Stimulated activated CD4-positive, alpha-beta T cell treated with anti-CD3 and anti-CD28 coated beads, TNF-alpha, amount 100 ng/mL, for 48 hours (primary cell): ENCODE data around the gene GRK3.

Experiments used
- DNase-seq, 3 donors: peaks; one replicate each; pipeline ENCODE4 v3.0.0-alpha.2; 2020; ENCODE audit warnings: low read depth in 3 of 3

The GRK3 gene

DNA sequence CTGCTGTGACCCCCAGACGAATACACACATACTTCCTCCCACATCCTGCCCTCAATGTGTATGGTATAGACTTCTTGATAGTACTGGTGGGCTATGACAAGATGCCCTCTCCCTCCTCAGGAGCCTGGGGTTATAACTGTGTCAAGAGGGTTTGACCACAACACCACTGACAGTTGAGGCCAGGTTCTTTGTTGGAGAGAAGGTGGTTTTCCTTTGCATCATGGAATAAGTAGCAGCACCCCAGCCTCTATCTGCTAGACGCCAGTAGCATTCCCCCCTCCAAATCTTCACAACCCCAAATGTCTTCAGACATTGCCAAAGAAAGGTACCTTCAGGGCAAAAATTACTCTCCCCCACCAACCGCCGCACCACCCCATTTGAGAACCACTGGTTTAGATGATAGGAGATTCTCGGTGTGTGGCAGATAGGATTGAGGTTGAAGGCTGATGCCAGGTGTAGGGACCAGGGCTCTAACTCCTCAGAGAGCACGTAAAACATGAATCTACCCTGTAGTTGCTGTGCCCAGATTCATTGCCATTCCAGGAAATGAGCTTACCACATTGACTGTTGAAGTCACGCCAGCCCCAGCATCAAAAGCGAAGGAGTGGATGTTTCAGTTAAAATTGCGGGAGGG is 172.0 kb downstream of the GRK3 start:
- DNase-seq: peak in 1 of 3 donors; percentile 27

DNA sequence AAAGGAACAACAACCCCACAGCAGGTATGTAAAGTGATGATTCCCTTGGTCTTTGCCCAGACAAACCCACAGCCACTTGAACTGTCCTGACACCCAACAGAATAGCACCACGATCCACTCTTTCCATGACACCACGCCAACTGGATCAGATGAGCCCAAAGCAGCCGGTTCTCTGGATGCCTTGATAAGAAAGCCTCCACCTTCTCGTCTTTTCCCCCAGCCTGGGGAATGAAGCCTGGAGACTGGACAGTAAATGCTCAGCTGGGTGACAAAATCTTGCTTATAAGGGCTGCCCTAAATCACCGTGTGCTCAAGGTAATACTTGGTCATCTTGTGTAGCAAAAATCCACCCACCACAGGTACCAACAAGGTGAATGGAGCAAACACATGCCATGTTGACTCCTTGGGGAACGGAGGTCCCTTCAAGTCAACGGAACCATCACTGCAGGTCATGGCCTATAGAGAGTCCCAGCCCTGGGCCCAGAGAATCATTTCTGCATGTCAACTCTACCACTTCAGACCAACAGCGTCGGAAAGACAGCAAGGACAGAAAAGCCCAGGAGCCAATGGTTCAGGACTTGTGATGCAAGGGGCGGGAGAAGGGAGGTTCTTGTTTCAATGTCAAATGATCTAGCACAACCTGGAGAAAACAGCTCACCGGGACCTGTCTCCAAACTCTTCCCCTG is 175.3 kb downstream of the GRK3 start:
- DNase-seq: no peak

DNA sequence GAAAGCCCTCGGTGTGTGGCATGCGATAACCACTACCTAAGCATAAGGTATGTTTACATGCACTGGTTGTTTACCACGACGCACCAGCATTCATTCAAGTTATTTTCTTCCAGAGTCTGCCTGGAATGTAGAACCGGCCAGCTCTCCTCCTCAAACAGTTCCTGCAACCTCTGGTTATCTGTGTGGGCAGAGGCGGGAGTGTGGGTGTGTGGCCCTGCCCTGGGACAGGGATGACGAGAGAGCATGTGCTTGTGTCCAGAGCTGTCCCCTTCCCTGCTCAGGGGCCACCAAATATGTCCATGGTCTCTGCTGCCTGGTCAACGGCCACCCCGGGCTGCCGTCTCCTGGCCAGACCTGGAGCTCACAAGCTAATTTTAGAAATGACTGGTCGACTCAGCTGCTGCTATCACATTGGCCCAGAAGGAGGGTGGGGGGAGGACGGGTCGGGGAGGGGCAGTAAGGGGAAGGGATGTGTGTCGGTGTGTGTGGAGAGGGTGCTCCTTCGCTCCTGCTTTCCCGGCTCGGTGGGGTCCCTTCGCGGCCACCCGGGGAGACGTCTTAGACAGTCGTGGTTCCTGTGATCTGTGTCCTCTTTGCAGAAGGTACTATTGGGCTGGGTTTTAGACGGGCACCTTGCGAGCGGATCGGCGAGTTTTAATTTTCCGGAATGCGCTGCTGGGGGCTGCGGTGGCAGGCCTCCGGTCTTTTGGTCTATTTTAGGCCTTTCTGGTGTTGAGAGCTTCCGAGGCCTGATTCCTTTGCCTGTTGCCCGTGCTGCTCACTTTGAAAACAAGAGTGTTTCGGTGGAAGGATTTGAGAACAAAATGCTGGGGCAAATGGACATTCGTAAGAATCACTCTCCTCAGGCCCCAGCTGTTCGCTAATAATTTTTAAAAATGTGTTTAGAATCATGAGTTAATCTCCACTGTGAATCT is 177.5 kb downstream of the GRK3 start, which contains the start of gene MYO18B:
MYO18B (plus strand) TSS at position 497 of the 935 bp plus-strand sequence. CDS start 18,905 bp downstream, outside the sequence.
- DNase-seq: no peak

DNA sequence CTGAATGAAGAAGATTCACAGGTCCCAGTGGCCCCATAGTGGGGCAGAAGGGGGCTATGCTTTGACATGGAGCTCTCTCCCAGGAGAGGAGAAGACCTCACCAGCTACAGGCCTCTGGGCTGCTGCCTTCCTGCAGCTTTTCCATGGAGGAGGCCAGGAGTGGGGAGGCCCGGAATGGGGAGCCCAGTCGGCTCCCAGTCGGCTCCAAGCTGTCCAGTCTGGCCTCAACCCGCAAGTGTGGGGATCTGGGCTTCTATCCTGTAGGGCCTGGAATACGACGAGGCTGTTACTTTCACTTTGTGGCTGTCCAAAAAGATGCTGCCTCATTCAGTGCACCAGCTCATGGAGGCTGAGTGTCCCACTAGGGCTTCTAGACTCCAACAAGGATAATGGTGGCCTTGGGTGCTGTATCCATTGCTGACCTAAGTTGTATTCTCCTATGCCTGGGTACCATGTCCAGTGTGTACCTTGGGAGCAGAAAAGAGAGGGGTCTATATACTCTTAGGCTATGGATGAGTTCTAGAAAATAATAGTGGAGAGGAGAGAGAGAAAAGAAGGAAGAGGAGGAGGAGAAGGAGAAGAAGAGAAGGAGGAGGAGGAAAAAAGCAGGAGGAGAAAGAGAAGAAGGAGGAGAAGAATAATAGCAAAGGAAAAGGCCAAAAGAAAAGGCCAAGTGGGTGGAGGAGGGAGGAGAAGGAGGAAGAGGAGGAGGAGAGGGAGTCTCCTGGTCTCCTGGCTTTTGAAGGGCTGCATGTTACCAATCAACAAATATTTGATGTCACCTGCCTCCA is 178.6 kb downstream of the GRK3 start:
- no peak for DNase-seq

DNA sequence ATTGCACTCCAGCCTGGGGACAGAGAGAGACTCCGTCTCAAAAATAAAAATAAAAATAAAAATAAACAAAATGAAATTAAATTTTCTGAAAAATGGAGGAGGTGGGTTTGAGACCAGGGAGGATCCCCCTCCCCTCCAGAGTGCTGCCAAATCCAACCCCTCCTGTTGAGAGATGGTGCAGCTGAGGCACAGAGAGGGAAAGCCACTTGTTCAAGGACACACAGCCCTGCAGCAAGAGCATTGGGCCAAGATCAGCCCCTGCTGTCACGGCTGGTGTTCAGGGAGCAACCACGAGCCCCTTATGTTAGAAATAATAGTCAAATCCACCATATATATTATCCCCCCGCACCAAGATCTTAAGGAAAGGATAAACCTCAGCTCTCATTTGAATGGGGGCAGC is 180.2 kb downstream of the GRK3 start:
- DNase-seq: no peak

DNA sequence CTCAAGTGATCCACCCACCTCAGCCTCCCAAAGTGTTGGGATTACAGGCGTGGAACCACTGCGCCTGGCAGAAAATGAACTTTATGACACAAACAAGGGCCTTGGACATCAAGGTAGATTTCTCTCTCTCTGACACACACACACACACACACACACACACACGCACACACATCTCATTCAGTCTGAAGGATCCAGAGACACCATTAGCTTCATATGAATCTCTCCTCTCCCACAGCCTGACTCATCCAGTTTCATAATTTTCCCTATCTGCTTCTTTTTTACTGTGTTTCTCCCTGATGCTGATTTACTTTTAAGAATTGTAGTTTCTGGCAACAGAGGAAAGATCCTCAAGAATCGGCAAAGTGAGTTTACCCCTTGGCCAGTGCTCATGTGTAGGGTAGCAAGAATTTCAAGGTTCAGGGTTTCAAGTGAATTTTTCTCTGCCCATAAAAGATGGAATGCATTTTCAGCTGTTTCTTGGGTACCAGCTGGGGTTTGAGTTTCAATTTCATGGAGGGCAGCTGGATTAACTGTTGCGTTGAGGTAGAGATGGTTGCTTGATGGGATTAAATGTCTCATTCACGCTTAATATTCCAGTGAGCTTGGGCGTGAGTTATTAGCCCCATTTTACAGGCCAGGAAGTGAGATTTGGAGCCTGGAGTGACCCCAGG is 181.0 kb downstream of the GRK3 start:
- DNase-seq: no peak

DNA sequence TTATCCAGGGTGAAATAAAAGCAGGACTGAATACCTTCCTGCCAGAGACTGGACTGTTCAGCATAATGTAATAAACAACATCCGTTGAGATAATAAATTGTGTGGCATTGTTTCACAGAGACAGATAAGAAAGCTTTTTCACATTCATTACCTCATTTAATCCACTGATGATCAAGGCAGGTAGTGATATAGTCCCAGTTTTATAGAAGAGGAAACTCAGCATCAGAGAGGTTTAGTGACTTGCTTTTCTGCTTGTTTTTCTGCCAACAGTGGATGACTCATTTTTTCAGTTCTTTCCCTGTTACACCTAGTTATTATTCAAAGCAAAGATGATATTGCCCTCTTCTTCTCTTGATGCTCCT is 181.5 kb downstream of the GRK3 start:
- DNase-seq: no peak

DNA sequence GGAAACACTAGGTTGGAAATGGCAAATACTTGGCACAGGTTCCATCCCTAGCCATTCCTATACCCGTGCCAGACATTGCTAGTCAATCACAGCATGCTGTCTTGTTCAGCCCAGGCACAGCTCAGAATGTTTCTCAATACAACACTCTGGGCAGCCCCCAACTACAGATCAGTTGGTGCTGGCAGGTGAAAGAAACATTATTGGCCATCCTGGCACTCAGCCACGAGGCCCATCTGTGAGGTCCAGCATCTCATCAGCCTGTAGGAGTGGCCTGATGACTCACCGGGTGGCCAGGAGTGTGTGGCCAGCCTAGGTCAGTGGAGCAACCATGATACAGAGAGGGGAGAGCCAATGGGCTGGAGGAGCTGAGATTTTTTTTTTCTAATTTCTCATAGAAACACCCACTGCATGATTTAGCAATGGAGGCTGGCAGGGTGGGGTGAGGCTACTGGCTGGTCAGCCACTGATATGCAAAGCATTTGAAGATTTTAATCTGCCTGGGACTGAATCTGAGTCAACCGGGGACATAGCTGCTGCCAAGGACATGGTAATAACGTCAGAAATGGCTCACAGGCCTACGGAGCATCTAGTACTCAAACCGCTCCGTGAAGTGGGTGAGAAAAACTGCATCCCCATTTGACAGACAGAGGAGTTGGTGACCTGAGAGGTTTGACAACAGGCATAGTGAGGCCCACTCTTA is 182.9 kb downstream of the GRK3 start:
- DNase-seq: no peak

DNA sequence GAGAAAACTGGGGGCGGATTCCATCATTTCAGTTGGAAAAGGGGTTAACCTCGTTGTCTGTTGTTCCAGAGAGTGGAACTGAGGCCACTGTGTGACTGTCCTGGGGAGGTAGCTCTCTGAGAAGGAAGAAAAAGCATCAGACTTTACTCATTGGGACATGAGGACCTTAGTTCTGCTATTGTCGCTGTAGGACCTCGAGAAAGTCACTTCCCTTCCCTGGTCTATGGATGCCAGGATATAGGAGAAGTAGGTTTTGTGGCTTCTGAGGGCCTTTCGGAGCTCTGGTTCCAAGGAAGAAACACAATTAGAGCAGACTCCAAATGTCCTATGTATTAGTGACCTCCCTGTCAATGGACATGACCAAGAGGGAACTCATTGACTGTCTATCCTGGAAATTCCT is 183.7 kb downstream of the GRK3 start:
- no peak for DNase-seq

DNA sequence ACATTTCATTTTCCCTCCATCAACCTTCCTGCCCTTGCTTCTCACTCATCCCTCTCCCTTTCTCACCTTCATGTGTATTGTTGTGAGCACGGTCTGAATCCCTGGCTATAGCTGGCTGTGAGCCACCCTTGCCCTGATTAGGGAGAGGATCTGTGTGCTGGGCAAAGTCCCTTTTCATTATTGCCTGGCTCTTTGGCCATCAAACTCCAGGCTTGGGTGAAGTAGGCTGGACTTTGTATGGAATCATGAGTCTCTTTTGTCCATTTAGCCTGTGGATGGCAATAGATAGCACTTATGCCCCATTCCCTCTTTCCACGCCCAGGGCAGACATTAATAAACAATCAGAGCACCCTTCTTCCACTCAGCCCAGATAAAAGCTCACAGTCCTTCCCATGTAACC is 184.2 kb downstream of the GRK3 start:
- no peak for DNase-seq

DNA sequence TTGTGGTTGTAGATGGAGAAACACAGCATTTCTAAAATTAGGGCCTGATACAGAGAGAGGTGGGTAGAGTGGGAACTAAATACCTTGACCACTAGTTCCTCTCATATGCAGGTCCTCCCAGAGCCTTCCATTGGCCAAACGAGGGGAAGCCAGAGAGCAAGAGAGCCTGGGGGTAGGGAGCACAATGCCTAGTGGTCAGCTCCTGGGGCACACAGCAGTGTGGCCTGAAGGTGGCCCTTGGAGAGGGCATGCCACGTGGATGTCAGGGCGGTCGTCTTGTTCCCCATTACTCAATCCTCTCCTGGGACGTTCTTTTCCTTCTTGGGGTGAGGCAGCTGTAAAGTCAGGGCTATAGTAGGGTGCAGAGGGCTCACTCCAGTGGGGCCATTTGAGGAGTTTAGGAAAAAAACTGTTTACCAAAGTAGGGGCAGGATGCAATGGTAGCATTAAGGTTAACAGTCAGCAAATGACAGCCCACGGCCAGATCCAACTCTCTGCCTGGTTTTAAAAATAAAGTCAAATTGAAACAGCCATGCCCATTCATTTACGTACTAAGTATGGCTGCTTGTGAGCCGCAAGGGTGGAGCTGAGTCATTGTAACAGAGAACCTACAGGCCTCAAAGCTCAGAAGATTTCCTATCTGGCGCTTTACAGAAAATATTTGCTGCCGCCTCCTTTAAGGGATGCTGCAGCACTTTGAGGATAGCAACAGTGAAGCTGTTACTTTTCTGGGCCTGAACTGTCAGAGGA is 185.1 kb downstream of the GRK3 start:
- DNase-seq: peak in 2 of 3 donors; percentile 21 to 45

DNA sequence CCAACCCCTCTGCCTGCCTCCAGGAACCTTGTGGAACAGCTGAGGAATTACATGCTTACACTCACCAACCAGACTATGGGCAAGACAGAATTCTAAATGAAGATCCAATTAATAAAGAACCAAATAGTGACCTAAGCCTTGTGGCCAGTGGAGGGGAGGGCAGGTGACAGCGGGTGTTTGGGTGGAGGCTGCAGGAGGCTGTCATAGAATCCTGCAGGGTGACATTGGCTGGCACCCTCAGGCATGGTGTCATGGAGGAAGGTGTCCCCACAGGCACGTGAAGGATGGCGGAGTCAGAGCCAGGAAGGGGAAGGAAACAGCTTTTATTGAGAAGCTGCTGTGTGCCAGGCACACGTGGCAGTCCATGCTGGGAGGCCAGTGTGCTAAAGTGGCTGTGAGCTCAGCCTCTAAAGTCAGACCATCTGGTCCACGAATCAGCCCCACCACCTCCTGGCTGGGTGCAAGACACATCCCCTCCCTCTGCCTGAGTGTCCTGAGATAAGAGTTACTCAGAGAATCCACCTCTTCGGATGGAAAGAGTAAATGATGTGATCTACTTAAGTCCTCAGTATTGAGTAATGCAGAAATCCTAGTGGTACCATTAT is 186.2 kb downstream of the GRK3 start:
- no peak for DNase-seq

DNA sequence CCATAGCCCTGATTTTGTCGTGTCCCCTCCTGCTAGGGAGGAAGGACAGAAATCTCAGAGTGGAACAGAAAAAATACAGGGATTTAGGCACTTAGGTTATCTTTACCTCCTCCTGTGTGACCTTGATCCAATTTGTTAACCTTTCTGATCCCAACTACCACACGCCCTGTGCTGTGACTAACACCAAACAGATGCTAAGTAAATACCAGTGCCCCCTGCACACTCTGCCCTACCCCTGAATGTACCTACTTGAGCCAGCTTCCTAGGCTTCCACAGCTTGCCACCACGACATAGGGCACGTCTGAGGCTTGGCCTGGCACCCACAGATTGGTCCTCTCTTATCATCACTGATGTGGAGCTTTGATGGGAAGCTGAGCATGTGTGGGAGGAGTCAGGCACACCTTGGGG is 186.7 kb downstream of the GRK3 start:
- DNase-seq: no peak

DNA sequence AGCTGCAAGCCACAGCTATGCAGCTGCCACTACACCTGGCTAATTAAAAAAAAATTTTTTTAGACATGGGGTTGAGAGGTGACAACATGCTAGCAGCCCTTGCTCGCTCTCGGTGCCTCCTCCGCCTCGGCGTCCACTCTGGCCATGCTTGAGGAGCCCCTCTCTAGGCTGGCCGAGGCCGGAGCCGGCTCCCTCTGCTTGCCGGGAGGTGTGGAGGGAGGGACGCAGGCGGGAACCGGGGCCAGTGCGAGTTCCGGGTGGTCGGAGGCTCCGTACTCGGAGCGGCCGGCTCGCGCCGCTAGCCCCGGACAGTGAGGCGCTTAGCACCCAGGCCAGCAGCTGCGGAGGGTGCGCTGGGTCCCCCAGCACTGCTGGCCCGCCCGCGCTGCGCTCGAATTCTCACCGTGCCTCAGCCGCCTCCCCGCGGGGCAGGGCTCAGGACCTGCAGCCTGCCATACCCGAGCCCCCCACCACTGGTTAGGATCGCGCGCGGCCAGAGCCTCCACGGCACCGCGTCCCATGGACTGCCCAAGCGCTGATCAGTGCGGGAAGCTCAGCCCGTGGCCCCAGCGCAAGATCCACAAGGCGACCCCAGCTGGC is 188.2 kb downstream of the GRK3 start:
- no peak for DNase-seq

DNA sequence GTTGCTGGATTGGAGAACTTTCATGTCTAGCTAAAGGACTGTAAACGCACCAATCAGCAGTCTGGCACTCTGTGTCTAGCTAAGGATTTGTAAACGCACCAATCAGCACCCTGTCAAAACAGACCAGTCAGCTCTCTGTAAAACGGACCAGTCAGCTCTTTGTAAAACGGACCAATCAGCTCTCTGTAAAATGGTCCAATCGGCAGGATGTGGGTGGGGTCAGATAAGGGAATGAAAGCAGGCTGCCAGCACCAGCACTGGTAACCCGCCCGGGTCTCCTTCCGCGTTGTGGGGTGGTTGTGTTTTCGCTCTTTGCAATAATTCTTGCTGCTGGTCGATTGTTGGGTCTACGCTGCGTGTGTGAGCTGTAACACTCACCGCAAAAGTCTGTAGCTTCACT is 188.8 kb downstream of the GRK3 start:
- DNase-seq: no peak

DNA sequence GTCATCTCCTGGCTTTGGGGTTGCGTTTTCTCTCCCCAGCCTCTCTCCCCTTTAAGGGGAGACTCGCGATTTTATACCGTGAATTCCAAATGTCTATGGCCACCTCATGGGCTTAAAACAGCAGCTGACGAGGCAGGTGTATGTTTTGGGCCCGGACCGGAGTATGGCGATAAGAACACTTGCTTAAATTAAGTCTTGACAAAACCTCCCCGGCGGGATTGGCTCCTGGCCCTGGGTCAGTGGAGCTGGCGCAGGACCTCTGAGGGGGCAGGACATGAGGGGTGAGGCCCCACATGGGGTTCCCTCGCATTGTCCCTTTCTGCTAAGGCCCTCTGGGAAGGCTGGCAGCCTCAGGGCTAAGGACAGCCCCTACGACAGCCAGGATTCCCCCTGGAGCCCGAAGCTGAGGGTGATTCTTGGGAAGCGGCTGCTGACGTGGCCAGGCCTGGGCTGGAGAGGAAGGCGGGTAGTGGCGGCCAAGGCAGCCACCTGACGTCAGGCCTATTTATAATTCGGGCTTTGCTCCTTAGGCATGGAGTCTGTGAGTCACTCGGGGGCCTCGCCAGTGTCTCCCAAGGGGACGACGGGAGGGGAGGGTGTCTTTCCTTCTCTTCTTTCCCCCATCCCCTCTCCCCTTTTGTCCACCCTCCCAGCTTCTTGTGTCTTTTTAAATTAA is 190.2 kb downstream of the GRK3 start:
- DNase-seq: no peak

DNA sequence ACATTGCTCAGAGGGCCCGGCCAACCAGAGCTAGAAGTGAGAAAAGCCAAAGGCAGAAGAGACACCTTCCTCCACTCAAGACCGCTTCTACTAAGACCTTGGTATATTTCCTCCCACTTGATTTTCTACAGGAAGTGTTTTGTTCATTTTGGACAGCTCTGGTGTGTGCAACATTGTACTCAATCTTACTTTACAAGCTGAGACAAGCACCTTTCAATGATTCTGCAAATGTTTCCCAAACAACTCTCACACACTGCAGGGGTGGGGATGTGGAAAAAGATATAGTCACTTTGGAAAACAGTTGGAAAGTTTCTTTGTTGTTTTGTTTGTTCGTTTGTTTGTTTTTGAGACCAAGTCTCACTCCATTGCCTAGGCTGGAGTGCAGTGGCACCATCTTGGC is 193.2 kb downstream of the GRK3 start:
- DNase-seq: no peak

DNA sequence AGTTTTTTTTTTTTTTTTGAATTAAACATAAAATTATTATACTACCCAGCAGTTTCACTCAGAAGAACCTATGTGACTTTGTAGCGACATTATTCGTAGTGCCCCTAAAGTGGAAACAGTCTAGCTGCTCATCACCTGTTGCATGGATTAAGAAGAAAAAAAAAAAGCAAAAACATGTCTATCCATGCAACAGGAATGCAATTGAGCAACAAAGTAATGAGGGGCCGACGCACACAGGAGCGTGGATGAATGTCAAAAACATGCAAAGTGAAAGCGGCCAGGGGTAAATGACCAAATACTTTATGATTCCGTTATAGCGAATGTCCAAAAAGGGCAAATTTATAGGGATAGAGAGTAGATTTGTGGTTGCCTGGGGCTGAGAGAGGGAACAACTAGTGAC is 193.8 kb downstream of the GRK3 start:
- no peak for DNase-seq
